ELR (cell line): ENCODE results near the gene H6PD.

Source experiments
- DNase-seq: peaks from one replicate; pipeline ENCODE4 v3.0.0-alpha.2; 2015; ENCODE audit warnings: low read depth

The H6PD gene

DNA sequence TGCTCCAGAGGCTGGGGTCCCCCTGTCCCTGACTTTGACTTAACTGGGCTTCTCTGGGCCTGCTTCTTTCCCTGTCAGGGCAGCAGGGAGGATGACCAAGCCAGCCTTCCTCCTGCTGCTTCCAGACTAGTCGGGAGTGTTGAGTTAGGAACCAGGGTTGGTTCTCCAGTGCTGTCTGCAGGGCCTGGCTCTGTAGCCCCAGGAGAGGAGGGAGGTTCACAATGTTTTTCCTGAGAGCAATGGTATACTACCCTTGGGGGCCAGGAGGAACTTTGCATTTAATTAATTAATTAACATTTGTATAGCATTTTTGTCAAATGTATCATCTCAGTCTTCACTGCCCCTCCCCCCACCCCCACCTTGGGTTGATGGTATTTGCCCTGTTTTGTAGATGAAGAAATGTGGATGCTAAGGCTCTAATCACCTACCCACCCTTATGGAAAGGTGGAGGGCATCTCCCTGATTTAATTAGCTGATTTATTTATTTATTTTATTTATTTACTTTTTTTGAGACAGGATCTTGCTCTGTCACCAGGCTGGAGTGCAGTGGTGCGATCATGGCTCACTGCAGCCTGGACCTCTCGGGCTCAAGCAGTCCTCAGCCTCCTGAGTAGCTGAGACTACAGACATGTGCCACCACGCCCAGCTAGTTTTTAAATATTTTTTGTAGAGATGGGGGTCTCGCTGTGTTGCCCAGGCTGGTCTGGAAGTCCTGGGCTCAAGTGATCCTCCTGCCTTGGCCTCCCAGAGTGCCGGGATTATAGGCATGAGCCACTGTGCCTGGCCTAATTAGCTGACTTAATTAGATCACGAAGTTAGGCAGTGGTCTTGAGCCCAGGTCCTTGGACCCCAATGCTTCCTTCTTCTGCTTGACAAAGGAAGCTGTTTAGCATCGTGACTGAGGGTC, 6.6 kb downstream of the H6PD start:
- DNase-seq, result no peak

DNA sequence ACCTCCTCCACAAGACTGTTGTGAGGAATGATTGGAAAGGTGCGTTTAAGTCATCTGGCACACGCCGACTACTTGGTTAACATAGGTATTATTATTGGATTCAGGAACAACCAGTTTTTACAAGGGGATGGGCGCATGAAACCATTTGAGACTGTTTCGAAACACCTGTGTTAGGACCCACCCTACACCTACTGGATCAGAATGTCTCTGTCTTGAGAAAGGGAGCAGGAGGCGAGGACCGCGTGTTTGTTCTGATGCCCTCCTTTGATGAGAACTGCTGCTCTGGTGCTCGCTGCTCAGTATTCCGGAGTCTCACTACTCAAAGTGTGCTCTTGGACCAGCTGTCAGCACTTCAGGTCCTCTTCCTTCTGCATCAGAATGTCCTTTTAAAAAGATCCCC, 7.3 kb downstream of the H6PD start:
- no peak for DNase-seq

GRCh38 chr1:9242338-9242969, 7.9 kb downstream of the H6PD start:
- no peak for DNase-seq

DNA sequence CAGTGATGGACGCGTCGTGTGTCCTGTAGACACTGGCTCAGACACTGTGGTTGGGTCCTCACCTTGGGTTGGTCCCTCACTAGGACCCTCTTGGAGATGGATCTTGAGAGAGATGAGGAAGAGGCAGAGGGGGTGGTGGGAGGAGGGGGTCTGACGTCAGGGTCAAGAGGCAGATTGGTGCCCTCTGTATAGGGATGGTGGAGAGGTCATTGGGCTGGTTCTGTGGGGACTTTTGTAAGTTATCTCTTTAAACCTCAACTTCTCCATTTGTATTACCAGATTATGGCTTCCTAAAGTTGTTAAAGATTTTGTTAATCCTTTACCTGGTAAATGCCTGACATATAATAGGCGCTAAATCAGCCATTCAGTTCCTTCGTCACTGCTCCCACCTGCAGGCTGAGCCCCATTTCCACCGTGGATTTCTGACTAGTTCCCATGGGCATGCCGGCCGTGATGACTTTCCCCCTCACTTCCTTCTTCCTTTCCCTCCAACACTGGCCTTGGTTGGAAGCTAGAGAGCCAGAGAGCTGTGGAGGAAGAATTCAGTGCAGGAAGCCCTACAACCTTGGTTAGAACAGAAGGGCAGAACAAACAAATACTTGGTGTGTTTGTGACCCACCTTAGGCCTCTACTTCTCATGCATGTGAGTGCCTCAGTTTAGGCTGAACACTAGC, 8.6 kb downstream of the H6PD start:
- no peak for DNase-seq

DNA sequence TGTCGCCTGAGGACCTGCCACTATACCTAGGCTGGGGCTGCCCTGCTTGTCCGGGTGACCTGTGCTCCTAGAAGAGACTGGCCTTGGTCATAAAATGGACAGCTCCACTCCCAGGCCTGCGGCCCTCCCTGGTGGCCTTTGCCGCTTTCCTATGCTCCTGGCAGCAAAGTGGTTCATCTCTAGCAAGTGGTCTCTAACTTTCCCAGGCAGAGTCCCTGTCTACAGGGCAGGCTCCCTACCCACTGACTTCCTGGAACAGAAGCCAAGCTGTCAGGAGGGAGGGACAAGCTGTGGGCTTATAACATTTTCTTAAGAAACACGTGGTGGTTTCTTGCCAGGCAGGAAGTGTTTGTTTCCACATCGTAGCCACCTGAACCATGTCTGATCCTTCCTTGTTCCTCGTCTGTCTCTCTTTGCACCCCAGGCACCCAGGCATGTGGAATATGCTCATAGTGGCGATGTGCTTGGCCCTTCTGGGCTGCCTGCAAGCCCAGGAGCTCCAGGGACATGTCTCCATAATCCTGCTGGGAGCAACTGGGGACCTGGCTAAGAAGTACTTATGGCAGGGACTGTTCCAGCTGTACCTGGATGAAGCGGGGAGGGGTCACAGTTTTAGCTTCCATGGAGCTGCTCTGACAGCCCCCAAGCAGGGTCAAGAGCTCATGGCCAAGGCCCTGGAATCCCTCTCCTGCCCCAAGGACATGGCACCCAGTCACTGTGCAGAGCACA, 10.1 kb downstream of the H6PD start:
- no peak for DNase-seq

DNA sequence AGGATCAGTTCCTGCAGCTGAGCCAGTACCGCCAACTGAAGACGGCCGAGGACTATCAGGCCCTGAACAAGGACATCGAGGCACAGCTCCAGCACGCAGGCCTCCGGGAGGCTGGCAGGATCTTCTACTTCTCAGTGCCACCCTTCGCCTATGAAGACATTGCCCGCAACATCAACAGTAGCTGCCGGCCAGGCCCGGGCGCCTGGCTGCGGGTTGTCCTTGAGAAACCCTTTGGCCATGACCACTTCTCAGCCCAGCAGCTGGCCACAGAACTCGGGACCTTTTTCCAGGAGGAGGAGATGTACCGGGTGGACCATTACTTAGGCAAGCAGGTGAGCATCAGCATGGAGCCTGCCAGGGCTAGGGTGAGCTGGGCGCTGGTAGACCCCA, 10.7 kb downstream of the H6PD start:
- no peak for DNase-seq

DNA sequence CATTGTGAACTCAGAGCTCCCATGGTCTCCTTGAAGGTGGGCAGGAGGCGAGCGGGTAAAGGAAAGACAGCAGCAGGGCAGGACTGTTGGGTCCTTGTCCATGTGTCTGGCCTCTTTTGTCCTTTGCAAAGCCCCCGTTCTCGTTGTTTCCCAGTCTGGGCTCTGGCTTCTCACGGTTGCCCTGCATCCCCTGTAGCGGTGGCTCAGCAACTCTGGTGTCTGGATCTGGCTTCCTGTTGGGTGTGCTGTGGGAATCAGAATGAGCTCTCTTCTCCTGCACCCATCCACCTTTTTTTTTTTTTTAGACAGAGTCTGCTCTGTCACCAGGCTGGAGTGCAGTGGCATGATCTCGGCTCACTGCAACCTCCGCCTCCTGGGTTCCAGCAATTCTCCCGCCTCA, 11.1 kb downstream of the H6PD start:
- DNase-seq, result no peak

DNA sequence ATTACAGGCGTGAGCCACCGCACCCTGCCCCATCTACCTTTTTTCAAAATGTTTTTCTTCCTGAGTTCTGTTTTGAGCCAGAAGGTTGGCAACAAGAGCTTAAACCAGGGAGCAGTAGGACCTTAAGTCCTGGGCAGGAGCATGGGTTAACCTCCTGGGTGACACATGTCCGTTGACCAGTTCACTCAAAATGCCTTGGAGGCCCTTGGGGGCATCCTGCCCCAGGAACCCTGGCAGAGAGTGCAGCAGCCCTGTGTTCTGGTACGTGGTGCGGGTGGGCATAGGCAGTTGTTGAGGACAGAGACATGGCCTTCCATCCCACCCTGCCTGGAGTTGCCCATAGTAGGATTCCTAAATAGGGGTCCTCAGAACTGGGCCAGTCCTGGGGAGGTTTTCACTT, 11.6 kb downstream of the H6PD start:
- no peak for DNase-seq

DNA sequence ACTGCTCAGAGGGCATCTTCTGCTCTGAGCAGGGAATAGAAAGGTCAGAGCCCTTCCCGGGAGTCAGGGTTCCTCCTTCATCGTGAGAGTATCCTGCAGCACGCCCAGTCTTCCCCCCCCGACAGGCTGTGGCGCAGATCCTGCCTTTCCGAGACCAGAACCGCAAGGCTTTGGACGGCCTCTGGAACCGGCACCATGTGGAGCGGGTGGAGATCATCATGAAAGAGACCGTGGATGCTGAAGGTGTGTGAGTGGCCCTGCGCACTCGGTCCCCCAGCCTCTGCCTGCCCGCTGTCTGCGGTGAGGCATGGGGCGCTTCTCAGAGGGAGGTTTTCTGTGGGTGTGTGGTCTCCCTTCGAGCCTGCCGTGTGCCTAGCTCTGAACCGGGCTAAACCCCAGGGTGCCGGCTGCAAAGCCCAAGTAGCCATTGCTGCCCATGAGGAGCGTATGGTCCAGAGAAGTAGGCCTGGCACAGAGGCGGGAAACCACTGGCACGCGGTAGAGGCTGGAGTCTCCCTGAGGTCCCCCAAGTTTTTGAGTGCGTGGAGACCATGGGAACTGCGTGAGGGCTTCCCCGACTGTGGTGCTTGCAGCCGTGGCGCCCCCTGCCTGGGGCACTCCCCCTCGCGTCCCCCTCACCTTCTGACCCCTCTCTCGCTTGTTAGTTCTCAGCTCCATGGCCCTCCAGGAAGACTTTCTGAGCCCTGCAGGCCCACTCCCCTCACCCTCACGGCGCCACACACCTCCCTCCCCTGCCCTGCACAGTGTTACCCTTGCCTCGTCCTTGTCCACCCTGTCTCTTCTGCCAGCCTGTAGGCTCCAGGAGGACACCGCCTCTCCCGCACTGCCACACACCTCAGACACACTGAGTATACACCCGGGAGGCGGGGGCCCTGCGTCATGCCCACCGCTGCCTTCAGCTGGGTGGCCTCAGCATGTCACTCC, 12.5 kb downstream of the H6PD start:
- no peak for DNase-seq

DNA sequence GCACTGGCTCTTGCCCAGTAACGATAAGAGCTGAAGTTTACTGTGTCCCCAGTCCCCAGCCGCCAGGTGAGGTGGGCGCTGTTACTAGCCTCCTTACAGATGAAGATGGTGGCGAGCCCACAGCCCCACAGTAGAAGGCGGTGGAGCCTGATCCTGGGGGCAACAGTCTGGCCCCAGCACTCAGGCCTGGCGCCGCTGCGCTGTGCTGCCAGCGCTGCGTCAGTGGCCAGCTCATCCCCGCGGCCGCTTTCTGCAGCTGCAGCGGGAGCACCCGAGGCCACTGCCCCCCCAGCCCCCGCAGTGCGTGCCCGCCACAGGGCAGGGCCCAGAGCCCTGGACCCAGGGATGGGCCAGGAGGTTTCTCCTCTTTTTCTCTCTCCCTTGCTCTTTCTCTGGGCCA, 13.3 kb downstream of the H6PD start:
- DNase-seq, result no peak

DNA sequence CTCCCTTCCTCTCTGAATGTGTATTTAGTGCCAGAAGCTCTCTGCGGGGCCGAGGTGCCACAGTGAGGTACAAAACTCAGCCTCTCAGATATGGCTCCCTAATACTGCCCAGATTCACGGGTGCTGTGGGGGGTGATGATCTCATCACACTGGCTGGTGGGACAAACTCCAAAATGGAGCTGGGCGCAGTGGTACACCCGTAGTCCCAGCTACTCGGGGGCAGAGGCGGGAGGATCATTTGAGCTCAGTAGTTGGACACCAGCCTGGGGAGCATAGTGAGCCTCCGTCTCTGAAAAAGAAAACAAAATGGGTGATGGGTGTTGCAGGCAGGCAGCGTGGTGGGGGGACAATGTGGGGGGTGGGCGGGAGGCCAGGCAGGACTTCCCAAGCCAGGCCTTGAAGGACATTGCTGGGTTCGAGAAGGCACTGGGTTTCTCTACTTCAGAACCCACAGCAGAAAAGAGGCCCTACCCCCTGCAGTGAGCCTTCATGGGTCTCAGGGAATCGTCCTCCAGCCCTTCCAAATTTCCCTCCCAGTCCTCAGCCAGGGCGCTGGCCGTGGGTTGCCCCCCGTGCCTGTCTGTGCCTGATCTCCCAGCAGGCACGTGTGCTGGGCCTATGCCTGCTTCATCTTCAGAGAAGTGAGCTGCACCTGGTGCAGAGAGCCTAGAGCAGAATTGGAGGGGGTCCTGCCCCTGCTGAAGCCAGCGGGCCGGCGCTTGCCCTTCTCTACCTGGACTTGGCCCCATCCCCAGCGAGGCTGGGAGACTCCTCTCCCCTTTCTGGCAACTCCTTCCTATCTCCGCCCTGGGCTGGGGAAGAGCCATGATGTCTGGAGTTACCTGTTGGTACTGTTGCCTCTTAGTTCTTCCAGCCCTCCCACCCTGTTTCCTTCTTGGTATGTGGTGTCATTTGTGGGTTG, 14.0 kb downstream of the H6PD start:
- no peak for DNase-seq

GRCh38 chr1:9249263-9249533, 14.6 kb downstream of the H6PD start:
- DNase-seq, result no peak

- DNase-seq, result peak; percentile 57
These were observed 15.2 kb downstream of the H6PD start for GRCh38 chr1:9249534-9250410.

DNA sequence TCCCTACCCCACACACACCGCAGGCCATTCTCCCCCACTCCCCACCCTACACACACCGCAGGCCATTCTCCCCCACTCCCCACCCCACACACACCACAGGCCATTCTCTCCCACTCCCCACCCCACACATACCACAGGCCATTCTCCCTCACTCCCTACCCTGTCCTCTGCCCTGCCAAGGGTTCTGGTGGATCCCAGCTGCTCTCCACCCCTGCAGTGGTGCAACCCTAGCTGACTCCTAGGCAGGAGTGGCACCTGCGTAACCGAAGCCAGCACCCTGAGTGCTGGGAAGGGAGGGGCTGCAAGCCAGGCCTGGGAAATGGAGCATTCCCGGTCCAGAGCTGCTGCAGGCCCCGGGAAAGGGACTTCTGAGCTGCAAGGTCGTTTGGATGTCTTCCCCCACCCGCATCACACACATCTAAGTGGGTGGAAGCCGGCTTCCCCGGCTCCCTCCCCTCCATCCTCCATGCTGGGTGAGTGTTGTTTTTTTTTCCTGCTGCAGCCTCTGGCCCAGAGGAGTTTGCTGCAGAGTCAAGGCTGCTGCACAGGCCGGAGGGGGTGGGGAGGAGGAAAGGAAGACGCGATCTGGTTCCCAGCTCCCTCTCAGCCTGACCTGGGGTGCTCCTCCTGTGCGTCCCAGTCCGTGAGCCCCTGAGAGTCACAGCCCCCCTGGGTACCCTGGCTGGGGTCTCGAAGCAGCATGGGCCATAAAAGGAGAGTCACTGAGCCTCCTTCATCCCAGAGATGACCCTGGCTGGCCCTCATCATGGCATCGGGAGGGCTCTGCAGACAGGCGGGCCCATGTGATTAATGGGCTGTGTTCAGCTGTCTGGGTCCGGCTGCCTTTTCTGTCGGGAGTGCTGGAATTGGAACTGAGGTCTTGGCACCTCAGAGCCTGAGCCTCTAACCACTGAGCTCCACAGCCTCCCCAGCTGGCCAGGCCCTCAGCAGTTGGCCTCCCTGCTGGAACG, 16.1 kb downstream of the H6PD start:
- DNase-seq, result no peak

GRCh38 chr1:9251501-9251900, 16.9 kb downstream of the H6PD start:
- no peak for DNase-seq

- no peak for DNase-seq
These were observed 18.4 kb downstream of the H6PD start for GRCh38 chr1:9253004-9253403.

DNA sequence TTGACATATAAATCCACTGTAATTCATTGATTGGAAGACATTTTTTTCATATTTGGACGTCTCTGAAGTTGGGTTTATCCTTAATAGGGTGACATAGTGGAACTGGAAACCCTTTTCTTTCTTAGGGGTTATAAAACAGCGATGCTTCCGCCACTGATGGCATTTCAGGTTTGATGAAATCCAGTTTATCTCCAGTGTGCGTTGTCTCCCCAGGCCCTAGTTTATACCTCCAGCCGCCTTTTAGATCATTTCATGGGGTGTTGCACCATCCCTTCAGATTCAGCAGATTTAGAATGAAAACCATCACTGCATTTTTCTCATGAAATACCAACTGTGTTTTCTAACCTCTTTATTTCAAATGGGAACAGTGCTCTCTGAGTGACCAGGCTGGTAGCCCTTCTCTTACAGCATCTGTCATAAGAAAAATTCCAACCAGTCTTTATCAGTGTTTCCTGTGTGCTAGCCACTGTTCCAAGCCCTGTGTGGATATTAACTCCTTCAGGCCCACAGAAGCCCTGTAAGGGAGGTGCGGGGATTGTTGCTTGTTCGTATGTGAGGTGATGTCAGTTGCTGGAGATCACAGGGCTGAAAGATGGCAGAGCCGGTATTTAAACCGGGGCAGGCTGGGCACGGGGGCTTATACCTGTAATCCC, 19.0 kb downstream of the H6PD start:
- no peak for DNase-seq

DNA sequence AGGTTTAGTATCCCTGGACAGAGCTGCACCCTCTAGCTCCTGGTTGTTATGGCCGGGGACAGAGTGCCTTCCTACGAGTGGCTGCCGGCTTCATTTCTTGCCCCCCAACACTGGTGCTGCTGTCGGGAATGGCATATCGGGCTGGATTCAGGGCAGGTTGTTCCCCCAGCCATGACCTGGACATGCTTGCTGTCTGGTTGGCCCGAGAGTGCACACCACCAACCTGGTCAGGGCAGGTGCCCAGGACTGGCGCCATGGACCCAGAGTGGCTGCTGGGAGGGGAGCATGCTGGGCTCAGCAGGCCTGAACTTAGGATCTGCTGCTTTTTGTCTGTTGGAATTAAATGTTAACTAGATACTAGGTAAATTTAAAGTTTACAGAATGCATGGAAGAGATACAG, 21.8 kb downstream of the H6PD start:
- DNase-seq, result no peak
